Activated CD8-positive, alpha-beta memory T cell treated with anti-CD3 and anti-CD28 coated beads, Interleukin-2, amount 50 U/mL, for 48 hours (primary cell): ENCODE data around the gene CABLES1.

Experiments used
- DNase-seq: peaks from one replicate; pipeline ENCODE4 v3.0.0-alpha.2; 2020

The CABLES1 gene

DNA sequence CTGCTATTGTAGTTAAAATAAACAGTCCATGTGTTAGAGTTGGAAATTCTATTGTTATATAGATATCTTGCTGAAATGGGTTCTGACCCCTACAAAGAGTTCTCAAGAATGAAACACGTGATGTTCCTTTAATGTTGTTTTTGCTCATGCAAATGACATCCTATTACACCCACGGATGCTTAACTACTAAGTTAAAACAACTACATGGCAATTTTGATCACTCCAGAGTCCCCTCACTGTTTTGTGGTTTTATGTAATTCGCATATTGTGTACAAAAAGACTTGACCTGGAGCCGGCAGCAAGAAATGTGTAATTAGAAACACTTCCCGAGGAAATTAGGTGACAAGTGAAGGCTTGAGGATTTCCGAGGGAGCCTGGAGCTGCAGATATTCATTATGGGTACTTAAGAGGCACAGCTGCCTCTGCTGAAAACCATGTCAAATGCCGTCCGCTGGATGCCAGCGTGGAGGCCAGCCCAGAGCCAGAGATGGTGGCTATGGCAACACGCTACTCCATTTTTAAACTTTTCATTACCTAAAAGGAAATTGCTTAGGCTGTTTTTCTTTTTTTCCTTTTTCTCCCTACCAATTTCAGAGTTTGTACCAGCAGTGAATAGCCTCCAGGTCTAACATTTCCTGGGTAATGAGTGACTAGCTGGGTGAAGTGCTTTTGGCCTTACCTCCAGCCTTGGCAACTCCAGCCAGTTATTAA is 21.0 kb upstream of the CABLES1 start:
- DNase-seq, result no peak

DNA sequence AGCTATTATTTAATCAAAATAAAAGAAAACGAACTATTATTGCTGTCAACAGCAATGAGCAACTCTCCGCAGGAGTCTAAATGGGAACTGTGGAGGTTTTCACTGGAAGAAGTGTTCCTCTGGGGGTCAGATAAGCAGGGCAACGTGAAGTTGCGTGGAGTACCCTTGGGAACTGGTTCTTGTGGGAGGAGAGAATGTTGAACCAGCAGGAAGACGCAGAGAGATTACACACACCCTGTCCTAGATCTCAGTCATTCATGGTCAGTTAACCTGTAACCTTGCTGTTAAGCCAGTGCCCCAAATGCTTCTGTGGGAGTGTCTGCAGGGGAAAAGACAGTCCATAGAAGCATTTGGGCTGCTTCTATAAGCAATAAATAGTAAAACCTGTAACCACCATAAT is 20.4 kb upstream of the CABLES1 start:
- DNase-seq, result no peak

GRCh38 chr18:23115683-23116096 is 19.6 kb upstream of the CABLES1 start:
- no peak for DNase-seq

DNA sequence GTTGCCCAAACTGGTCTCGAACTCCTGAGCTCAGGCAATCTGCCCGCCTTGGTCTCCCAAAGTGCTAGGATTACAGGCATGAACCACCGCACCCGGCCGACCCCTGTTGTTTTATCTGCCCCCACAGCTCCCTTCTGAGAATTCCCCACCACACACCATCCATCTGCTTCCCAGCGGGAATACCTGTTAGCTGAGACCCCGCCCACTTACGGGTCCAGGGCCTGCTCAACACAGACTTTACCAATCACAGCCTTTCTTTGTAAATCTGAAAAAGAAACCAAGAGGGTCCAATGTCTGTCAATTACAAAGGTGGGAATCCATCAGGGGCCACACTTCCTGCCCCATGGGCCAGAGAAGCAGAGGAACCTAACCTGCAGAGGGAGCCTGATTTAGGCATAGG is 14.2 kb upstream of the CABLES1 start:
- DNase-seq, result no peak

- no peak for DNase-seq
These were observed 12.7 kb upstream of the CABLES1 start for GRCh38 chr18:23122334-23123229.

DNA sequence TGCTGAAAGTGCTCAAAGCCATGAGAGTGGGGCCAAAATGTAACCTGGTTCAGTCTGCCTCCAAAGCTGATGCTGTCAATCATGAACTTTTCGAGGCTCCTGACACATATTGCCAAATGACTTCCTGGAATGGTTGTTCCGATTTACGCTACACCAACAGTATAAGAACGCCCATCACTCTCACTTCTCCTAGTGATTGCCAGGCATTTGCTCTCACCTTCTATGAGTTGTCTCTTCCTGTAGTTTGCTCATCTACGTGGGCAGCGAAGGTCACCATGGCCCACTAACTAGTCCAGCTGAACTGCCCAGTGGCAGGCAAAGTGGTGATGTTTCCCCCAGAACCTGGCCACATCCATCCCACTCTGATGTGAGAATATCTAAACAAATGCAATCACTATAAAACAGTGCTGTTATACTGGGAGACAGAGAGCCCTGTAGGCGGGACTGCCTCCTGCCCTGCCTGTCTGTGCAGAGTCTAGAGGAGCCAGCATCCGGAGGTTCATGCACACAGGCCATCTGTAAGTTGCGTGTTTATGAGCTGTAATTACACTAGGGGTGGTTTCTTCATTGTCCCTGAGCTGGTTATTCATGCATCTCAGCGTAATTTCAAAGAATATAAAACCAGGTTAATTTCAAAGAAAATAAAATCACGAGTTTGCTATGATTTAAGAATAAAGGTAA is 8.8 kb upstream of the CABLES1 start:
- DNase-seq, result no peak

DNA sequence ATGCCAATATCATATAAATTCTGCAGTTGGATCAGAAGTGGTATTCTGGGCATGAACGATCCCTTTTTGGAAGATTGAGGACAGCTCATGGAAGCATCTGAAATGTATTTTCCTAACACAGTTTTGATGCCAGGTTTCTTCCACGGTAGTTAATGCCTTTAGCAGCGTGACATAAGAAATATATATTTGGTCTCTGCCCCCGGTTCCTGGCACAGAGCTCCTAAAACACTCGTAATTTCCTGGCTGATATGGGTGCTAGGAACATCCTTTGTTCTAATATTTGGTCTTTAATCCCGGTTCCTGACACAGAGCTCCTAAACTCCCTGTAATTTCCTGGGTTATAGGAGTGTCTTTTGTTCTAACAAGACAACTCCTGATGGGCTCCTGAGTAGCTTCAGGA is 8.2 kb upstream of the CABLES1 start:
- DNase-seq, result no peak

GRCh38 chr18:23129355-23130002 is 5.8 kb upstream of the CABLES1 start:
- no peak for DNase-seq

DNA sequence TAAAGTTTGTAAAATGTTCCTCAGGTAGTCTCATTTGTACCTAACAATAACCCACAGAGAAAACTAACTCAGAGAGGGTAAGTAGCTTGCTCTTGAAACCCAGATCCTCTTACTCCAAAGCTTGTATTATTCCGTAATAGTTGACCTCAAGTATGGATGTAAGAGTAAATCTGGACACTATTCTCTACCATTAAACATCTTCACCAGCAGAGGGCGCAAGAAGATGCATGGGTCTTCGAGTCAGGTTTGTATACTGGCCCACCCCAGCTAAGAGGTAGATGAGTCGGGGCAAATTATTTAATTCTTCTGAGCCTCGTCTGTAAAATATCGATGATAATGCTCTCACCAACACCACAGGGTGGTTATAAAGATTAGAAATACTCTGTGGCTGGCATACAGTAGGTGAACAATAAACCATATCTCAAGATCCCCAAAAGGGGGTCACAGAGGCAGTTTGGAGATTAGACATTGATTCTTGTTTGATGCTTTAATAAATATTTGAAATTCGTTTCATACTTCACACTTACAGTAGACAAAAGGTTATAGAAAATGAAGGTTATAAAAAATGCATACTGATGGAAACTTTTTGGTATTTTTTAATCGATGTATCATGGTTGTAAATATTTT is 3.5 kb upstream of the CABLES1 start:
- peak; percentile 72 for DNase-seq

DNA sequence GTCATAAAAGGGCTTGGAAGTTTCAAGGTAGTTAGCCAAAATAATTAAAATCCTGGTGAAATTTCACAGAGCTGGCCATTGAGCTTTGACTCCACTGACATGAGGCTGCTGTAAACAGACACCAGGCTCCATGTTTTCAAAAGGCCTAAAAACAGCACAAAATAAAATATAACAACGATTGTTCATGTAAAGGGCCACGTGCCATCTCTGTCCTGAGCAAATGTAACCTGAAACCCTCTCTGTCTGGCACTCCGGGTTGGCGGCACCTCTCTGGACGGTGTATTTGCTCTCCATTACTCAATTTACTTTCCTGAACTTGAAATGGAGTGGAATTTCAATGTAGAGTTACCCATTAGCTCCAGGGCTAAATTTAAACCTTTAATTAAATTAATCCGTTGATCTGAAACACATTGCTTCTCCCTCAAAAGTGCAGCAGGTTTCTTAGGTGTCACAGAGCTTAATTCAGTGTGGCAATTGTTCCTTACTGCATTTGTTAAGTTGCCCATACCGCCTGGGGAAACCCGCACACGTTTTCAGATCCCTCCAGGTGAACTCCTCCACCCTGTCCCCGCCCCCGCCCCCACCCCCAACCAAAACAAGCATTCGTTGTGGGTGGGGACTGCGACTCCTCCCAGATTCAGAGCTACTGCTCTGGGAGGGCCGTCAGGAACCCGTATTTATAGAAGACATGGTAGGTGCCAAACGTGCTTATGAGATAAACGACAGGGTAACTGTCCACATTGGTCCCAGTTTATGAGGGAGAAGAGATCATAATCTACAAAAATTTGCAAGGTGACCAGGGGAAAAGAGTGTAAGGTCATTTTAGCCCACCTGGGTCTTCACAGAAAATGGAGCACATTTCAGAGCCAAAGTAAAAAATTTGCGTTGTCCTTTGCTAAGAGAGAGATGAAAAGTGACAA is 1.2 kb upstream of the CABLES1 start:
- peak; percentile 56 for DNase-seq

- DNase-seq, result peak; percentile 63
These were observed 453 bp downstream of the CABLES1 start for GRCh38 chr18:23135550-23136325.

DNA sequence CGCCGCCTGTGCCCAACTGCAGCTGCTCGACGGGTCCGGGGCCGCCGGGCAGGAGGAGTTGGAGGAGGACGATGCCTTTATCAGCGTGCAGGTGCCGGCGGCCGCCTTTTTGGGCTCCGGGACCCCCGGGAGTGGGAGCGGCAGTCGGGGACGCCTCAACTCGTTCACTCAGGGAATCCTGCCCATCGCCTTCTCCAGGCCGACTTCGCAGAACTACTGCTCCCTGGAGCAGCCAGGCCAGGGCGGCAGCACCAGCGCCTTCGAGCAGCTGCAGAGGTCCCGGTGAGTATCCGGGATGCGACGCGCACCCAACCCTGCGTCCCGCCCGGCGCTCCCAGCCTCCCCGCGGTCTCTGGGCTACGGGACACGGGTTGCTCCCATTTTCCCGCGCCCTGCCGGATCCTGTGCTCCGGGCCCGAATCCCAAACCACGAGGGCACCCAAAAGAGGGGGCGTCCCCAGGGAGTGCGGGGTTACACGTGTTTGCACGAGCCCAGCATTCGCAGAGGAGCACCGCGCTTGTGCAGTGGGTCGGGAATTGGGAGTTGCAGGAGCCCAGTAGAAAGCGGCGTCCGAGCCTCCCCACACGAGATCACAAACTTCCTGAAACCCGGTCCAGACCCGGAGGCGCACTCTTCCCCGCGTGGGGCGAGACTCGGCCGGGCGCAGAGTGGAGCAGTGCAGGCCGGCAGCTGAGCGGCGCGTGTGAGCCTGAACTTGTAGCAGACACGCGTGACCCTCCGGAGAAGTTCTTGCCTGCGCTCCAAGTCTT is 1.2 kb downstream of the CABLES1 start:
- DNase-seq, result peak; percentile 56

GRCh38 chr18:23137097-23137635 is 1.9 kb downstream of the CABLES1 start:
- DNase-seq, result no peak

DNA sequence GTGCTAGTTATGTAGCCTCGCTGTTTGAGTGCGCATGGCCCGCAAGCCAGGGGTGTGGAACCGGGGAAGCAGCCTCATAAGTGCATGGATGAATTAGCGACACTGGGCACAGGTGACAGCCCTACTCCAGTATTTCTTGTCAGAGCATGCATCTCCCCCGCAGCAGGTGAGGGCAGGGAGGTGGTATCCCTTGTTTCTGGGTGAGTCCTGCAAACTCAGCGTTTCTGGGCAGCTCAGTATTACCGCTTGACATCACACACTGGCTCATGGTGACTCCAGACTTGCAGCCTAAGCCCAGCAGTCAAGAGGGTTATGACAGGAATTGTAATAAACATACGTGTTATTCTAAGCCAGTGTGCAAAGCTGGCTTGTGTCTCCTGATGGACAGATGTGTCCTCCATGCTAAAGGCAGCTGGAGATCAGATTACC is 2.5 kb downstream of the CABLES1 start:
- no peak for DNase-seq

- no peak for DNase-seq
These were observed 3.2 kb downstream of the CABLES1 start for GRCh38 chr18:23138471-23138870.

DNA sequence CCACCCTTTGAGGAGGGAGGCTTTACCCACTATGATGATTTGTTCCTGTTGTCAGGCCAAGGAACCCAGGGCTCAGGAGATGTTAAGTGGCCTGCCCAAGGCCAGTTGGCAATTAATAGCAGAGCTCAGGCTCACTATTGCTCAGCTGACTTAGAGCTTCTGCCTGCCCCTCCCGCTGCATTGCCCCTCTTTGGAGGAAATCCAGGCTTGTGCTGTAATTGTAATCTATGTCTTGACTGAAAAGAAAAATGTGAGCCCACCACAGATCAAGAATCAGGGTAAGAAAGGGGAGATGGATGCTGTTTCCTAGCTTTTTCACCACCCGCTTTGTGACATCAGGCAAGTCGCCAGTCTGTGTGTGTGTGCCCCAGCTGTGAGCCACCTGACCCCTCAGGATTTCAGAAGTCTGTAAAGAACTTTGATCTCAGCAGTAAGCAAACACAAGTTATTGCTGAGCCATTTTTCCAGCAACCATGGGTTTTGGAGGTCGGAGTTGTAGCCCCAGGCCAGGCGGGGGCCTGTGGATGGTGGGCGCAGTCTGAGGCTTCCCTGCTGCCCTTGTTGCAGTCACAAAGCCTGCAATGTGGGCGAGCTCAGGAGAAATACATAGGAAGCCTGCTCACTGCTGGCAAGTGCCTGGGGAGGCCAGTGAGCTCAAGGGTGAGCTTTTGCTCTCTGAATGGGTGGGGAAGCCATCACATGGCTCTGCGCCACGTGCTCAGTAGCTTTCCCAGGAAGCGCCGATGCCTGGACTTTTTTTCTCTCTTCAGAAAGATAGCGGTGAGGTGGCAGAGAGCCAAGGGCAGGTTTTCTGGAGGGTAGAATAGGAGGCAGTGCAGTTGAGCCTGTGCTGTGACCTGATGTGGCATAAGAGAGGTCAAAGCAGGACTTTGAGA is 6.1 kb downstream of the CABLES1 start:
- DNase-seq, result no peak

GRCh38 chr18:23142251-23142929 is 7.1 kb downstream of the CABLES1 start:
- no peak for DNase-seq
